ENCODE data around the gene PLA2G4C.
A peak's percentile ranks its signal among the peaks of the same experiment; 100 is the strongest.

PLA2G4C gene

GRCh38 chr19:48135411-48135810 is 24.8 kb upstream of the PLA2G4C start:
- DNase-seq (ENCODE audit: low read depth) = peak; percentile 49
- no peak overlapping the region for H3K4me3 ChIP-seq (ENCODE audit: low read depth, low read length)
- TF ChIP-seq POLR2A (IDR thresholded peaks at IDR 0.05; ENCODE audit: extremely low read depth, insufficient read length) = no peak
- no peak for TF ChIP-seq CTCF (IDR thresholded peaks at IDR 0.05; ENCODE audit: low read depth, low read length)
- no peak for TF ChIP-seq MYC (IDR thresholded peaks at IDR 0.05; ENCODE audit: low read depth, low read length)
- no peak for TF ChIP-seq MAX (IDR thresholded peaks at IDR 0.05; ENCODE audit: low read depth, low read length)

GRCh38 chr19:48133094-48133493 is 22.5 kb upstream of the PLA2G4C start:
- TF ChIP-seq MAX (IDR thresholded peaks at IDR 0.05; ENCODE audit: low read depth, low read length) = no peak
- no peak for TF ChIP-seq MYC (IDR thresholded peaks at IDR 0.05; ENCODE audit: low read depth, low read length)
- no peak for TF ChIP-seq POLR2A (IDR thresholded peaks at IDR 0.05; ENCODE audit: extremely low read depth, insufficient read length)
- TF ChIP-seq CTCF (IDR thresholded peaks at IDR 0.05; ENCODE audit: low read depth, low read length) = no peak
- DNase-seq (ENCODE audit: low read depth) = no peak
- H3K4me3 ChIP-seq (ENCODE audit: low read depth, low read length) = no peak overlapping the region

- no peak for DNase-seq (ENCODE audit: low read depth)
- TF ChIP-seq MAX (IDR thresholded peaks at IDR 0.05; ENCODE audit: low read depth, low read length) = no peak
- no peak for TF ChIP-seq CTCF (IDR thresholded peaks at IDR 0.05; ENCODE audit: low read depth, low read length)
- TF ChIP-seq MYC (IDR thresholded peaks at IDR 0.05; ENCODE audit: low read depth, low read length) = no peak
- no peak for TF ChIP-seq POLR2A (IDR thresholded peaks at IDR 0.05; ENCODE audit: extremely low read depth, insufficient read length)
- H3K4me3 ChIP-seq (ENCODE audit: low read depth, low read length) = no peak overlapping the region
Measured at GRCh38 chr19:48127561-48127960, 16.9 kb upstream of the PLA2G4C start.

- TF ChIP-seq MAX (IDR thresholded peaks at IDR 0.05; ENCODE audit: low read depth, low read length) (no peak), CTCF (IDR thresholded peaks at IDR 0.05; ENCODE audit: low read depth, low read length) (peak; percentile 2)
- no peak overlapping the region for H3K4me3 ChIP-seq (ENCODE audit: low read depth, low read length)
- DNase-seq (ENCODE audit: low read depth) = peak; percentile 63
Measured at GRCh38 chr19:48123907-48124651, 13.5 kb upstream of the PLA2G4C start.

GRCh38 chr19:48122421-48122820 is 11.8 kb upstream of the PLA2G4C start:
- no peak for DNase-seq (ENCODE audit: low read depth)
- H3K4me3 ChIP-seq (ENCODE audit: low read depth, low read length) = no peak overlapping the region

More at GRCh38 chr19:48122421-48122820, 11.8 kb upstream of the PLA2G4C start:
- no peak for TF ChIP-seq MAX (IDR thresholded peaks at IDR 0.05; ENCODE audit: low read depth, low read length)
- no peak for TF ChIP-seq MYC (IDR thresholded peaks at IDR 0.05; ENCODE audit: low read depth, low read length)
- TF ChIP-seq POLR2A (IDR thresholded peaks at IDR 0.05; ENCODE audit: extremely low read depth, insufficient read length) = no peak
- no peak for TF ChIP-seq CTCF (IDR thresholded peaks at IDR 0.05; ENCODE audit: low read depth, low read length)

All from NB4 (cell line).